Measurements from ENCODE around the gene SLC35A3. TPM values are rescaled to one million over a fixed set of nuclear protein-coding genes. Genes with fewer than 3 reads are reported as not detected.

SLC35A3 gene
- total and polyA plus RNA-seq, 12 donors: 5.2 to 25.9 (median 17.5) TPM

DNA sequence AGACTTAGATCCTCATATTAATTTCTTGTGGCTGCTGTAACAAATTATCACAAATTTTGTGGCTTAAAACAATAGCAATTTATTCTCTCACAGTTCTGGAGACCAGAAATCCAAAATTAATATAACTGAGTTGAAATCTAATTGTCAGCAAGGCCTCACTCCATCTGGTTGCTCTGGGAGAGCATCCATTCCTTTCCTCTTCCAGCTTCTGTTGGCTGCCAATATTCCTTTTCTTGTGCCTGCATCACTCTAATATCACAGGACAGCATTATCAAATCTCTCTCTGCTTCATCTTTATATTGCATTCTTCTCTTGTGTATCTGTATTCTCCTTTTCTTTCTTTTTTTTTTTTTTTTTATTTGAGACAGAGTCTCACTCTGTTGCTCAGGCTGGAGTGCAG lies 9.3 kb downstream of the SLC35A3 start:
- Histone ChIP-seq H3K27ac (no peak overlapping the region), H3K4me1 (replicated peaks in 1 of 2) (no peaks in the 10 kb centered on the region), H3K4me3 (no peak overlapping the region), H3K36me3 (replicated peaks in 1 of 2) (peaks cover 0 to 2% of the 10 kb centered on the region in 2 donors), H3K27me3 (no peaks in the 10 kb centered on the region), H3K9me3 (replicated peaks in 1 of 3) (no peaks in the 10 kb centered on the region)
- DNase-seq: no peak
- intact Hi-C loops (cut with DNase I): no loop called here
- TF ChIP-seq, protein P1, sequence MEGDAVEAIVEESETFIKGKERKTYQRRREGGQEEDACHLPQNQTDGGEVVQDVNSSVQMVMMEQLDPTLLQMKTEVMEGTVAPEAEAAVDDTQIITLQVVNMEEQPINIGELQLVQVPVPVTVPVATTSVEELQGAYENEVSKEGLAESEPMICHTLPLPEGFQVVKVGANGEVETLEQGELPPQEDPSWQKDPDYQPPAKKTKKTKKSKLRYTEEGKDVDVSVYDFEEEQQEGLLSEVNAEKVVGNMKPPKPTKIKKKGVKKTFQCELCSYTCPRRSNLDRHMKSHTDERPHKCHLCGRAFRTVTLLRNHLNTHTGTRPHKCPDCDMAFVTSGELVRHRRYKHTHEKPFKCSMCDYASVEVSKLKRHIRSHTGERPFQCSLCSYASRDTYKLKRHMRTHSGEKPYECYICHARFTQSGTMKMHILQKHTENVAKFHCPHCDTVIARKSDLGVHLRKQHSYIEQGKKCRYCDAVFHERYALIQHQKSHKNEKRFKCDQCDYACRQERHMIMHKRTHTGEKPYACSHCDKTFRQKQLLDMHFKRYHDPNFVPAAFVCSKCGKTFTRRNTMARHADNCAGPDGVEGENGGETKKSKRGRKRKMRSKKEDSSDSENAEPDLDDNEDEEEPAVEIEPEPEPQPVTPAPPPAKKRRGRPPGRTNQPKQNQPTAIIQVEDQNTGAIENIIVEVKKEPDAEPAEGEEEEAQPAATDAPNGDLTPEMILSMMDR (IDR thresholded peaks at IDR 0.05): no peak
- TF ChIP-seq POLR2A (IDR thresholded peaks at IDR 0.05): no peak

DNA sequence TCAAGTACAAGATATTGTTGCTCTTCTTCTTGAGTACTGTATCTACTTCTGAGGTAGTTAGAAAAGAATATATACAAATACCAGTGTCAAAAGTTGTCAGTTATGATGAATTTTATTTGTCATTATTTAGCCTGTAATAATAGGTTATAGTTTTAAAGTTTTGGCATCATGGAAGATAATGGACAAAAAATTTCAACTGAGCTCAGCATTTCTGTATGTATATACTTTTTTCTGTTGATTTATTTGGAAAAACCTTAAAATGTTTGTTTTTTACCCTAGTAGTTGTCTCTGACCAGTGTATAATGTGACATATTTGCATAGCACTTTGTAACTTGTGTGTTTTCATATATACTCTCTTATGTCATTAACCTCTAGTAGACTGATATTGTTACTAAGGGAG lies 11.1 kb downstream of the SLC35A3 start:
- no peak for TF ChIP-seq POLR2A (IDR thresholded peaks at IDR 0.05)
- TF ChIP-seq, protein P1 (IDR thresholded peaks at IDR 0.05): no peak
- H3K36me3 ChIP-seq (replicated peaks in 1 of 2): no peaks in the 10 kb centered on the region
- no peak overlapping the region for H3K4me3 ChIP-seq
- H3K27me3 ChIP-seq: no peaks in the 10 kb centered on the region
- intact Hi-C loops (cut with DNase I): no loop called here
- no peak for DNase-seq
- H3K9me3 ChIP-seq (replicated peaks in 1 of 3): no peaks in the 10 kb centered on the region
- H3K4me1 ChIP-seq (replicated peaks in 1 of 2): no peaks in the 10 kb centered on the region
- H3K27ac ChIP-seq: no peak overlapping the region

DNA sequence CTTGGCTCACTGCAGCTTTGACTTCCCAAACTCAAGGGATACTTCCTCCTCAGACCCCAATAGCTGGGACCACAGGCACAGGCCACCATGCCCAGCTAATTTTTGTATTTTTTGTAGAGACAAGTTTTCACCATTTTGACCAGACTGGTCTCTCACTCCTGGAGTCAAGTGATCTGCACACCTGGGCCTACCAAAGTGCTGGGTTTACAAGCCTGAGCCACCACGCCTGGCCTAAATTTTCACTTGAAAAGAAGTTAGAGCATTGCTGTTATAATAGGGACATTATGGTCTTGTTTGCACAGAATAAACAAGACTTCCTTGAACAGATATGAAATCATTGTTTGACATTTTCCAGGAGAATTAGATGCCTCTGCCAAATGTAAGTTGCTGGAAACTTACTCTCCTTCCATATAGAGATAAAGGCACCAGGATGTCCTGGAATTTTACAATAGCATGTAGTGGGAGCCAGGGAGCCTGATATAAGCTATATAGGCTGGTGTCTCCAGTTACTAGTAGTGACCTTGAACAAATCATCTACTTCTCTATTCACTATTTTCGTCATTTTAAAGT lies 16.9 kb downstream of the SLC35A3 start:
- Histone ChIP-seq H3K4me3 (no peak overlapping the region), H3K9me3 (replicated peaks in 1 of 3) (no peaks in the 10 kb centered on the region), H3K27ac (no peak overlapping the region), H3K4me1 (replicated peaks in 1 of 2) (peaks cover 0 to 7% of the 10 kb centered on the region in 2 donors), H3K27me3 (no peaks in the 10 kb centered on the region), H3K36me3 (replicated peaks in 1 of 2) (no peaks in the 10 kb centered on the region)
- intact Hi-C loops (cut with DNase I): no loop called here
- DNase-seq: no peak
- 81 to 95% (median 84%) methylated on average over 2 of the region's 2 CpGs for WGBS, 4 donors
- TF ChIP-seq POLR2A (IDR thresholded peaks at IDR 0.05): no peak
- TF ChIP-seq, protein P1 (IDR thresholded peaks at IDR 0.05): no peak

DNA sequence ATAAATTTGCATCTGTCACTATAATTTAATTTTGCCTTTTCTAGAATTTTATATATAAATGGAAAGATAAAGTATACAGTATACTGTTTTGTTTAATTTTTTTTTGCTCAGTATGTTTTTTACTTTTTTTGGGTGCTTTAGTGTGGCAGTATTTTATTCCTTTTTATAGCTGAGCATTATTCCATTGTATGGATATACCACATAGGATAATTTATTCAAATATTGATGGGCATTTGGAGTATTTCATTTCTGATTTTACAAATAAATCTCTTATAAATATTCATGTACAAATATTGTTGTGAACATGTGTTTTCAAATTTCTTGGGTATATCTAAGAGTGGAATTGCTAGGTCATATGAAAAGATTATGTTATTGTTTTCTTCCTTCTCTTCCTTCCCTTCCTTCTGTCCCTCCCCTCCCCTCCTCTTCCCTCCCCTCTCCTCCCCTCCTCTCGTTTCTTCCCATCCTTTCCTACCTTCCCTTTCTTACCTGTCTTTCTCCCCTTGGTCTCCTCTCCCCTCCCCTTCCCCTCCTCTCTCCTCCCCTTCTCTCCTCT lies 18.5 kb downstream of the SLC35A3 start:
- Histone ChIP-seq H3K27ac (no peak overlapping the region), H3K4me3 (no peak overlapping the region), H3K36me3 (replicated peaks in 1 of 2) (no peaks in the 10 kb centered on the region), H3K4me1 (replicated peaks in 1 of 2) (peaks cover 0 to 7% of the 10 kb centered on the region in 2 donors), H3K27me3 (no peaks in the 10 kb centered on the region), H3K9me3 (replicated peaks in 1 of 3) (no peaks in the 10 kb centered on the region)
- 69 to 100% (median 90%) methylated on average over 1 of the region's 1 CpG for WGBS, 4 donors
- TF ChIP-seq POLR2A (IDR thresholded peaks at IDR 0.05): no peak
- TF ChIP-seq, protein P1 (IDR thresholded peaks at IDR 0.05): no peak
- no peak for DNase-seq
- intact Hi-C loops (cut with DNase I): no loop called here

Data from adrenal gland (tissue), 12 donors.